HG02642 (cell line): ENCODE data around the gene CPAMD8.
"Not testable (repeated sequence)": the region's sequence is repeated elsewhere in the genome, so short reads cannot be mapped to it uniquely, and the experiment has no call there.

ENCODE experiments used
- ATAC-seq: cut with Tn5 transposase; IDR thresholded peaks from one replicate; pipeline ENCODE4 v1.9.1; 2021; ENCODE audit warnings: mild to moderate bottlenecking; ENCODE audit not compliant: unreplicated experiment, poor library complexity

Gene CPAMD8

DNA sequence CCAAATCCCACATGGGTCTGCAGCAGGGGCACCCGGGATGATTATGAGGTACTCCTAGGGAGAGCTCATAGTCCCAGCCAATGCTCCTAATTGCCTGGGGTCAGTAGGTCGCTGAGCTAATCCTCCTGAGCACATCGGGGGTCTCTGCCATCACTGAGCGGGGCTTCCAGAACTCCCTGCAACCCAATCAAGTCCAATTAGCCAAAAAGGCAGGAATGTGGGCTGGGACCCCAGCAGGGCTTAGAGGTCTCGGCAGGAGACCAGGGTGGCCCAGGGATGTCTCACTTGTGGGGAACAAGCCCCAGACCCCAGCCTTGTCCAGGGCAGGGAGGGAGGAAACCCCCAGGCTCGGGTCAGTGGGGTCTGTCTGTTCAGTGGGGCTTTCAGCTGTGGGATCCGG, 17.1 kb upstream of the CPAMD8 start:
- no peak for ATAC-seq

DNA sequence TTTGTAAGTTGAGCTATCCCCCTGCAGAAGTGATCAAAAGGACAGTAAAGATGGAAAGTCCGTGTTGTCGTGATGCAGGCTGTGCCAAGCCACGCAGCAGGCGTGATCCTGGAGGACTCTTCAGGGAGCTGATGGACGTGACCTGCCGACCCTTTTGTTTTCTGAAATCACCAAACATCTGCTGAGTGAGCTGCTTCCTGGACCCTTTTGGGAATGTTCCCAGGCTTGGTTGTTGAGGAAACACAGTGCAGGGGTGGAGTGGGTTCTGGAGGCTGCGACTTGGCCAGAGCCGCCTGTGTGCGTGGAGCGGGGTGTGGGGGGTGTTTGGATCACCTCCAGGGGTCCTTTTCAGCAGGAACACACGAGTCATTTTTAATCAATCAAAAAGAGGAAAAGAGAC, 15.4 kb upstream of the CPAMD8 start:
- no peak for ATAC-seq

DNA sequence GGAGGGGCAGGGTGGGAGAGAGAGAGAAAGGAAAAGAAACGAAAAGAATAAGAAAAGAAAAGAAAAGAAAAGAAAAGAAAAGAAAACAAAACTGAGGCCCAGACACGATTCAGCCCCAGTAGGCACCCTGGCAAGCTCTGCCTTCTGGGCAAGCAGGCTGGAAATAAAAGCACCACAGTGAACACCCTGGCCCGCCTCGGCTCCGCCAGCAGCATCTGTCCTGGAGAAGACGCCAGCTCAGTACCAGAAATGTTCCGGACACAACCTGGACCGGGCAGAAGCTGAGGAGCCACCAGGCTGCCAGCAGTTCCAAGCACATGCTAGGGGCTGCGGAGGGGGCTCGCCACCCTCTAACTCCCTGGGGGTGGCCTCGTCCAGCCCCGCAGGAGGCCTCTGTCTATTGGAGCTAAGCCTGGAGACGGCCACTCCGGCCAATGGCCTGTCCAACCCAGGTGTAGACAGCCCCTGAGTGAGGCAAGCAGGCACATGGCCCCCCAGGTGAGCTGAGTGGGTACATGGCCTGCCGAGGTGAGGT, 11.4 kb upstream of the CPAMD8 start:
- ATAC-seq = no peak

DNA sequence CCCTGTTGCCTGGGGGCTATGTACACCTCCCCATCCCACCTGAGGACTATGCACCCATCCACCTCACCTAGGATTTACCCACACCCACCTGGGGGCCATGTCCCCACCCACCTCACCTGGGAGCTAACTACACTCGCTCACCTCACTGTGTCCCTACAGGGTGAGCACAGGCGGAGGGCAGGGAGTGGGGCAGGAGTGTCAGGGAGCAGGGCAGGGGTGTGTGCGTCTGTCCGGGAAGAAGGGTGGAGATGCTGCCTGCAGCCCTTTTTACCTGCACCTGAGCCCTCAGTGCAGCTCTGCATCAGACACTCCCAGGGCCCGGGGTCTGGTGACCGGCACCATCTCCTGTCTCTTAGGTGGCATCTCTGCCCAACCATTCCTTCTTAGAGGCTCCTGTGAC, 10.6 kb upstream of the CPAMD8 start:
- no peak for ATAC-seq

DNA sequence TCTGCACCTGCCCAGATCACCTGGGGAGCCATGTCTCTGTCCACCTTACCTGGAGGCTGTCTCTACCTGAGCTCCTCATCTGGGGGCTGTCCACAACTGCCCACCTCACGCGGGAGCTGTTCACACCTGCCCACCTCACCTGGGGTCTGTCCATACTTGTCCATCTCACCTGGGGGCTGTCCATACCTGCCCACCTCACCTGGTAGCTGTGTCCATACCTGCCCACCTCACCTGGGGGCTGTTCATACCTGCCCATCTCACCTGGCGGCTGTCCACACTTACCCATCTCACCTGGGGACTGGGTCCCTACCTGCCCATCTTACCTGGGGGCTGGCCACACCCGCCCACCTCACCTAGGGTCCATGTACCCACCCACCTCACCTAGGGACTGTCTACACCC, 10.0 kb upstream of the CPAMD8 start:
- ATAC-seq = no peak

DNA sequence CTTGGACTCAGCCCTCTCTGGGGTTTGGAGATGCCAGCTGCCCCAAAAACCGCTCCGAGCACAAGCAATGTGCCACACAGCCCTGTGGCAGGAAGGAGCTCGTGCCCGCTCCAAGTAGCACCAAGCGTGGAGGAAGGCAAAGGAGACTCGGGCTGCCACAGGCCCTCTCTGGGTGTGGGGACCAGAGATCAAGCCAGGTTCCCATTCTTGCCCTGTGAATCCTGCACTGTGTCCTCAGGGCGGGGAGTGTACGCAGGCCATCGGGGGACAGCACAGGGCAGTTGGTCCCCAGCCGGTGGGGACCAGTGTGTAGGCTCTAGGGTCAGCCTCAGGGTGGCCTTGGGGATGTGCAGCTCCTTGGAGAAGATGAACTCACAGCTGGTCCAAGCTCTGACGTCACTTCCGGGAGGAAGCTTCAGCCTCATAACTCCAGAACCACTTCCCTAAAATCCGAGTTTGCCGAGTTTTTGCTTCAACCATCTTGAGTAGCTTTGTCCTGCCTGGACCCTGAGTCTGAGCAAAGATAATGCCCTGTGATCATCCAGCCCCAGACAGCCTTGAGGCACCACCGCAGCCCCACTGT, 9.3 kb upstream of the CPAMD8 start:
- no peak for ATAC-seq

DNA sequence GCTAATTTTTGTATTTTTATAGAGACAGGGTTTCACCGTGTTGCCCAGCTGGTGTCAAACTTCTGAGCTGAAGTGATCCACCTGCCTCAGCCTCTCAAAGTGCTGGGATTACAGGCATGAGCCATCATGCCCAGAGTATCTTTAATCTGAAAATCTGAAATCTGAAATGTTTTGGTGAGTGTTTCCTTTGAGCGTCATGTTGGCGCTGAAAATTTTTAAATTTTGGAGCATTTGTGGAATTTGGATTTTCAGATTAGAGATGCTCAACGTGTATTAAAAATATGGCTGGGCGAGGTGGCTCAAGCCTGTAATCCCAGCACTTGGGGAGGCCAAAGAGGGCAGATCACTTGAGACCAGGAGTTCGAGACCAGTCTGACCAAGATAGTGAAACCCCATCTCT, 5.1 kb upstream of the CPAMD8 start:
- ATAC-seq = no peak

DNA sequence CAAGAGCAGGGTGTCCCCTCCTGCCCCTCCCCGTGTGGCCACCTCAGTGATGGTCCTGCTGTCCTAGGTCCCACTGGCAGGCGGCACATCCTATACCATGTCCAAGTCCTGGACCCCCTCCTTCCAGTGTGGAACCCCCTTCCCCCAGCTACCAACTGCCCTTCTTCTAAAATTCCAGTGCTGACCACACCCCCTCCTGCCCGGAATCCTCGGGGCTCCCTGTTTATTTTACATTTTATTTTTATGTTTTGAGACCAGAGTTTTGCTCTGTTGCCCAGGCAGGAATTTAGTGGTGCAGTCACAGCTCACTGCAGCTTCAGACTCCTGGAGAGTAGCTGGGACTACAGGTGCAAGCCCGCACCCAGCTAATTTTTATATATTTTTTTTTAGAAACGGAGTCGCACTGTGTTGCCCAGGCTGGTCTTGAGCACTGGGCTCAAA, 945 bp upstream of the CPAMD8 start:
- ATAC-seq = no peak

DNA sequence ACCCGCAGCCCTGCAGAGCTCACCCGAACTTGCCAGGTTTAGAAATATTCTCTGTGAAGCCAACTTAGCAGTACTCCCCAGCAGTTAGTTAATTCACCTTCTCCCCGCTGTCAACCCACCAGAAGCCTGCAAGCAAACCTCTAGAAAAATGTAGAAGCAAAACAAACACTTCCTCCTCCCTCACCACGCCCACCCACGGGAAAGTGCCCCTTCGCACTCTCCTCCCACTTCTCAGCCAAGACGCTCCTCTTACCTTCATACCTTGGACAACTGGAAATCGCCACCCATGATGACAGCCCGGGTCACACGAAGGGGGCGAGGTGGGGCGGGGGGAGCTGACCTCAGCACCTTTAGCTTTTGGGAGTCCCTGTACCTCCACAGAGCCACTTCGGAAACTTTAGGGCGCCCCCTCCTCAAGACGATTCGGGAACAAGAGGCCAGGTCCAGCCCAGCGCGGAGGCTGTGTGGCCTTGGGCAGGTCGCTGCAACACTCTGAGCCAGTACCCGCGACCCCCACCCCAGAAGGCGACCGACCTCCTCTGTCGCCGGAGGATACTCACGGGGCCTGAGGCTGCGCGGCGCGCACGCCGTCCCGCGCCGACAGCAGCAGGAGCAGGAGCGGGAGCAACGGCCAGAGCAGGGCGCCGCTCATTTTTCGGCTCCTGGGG, 485 bp downstream of the CPAMD8 start:
- ATAC-seq = no peak

DNA sequence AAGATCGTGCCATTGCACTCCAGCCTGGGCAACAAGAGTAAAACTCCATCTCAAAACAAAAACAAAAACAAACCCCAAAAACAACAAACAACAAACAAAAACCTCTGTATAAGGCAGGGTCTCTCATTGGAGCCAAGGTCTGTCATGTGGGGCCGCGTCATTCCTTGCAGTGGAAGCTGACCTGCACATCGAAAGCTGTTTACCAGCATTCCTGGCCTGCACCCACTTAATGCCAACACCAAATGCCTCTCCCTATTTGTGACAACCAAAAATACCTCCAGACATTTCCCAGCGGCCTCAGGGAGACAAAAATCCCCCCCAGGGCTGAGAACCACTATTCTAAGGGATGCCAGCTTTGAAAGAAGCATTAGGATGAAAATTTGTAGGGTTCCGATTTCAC, 1.2 kb downstream of the CPAMD8 start:
- no peak for ATAC-seq

DNA sequence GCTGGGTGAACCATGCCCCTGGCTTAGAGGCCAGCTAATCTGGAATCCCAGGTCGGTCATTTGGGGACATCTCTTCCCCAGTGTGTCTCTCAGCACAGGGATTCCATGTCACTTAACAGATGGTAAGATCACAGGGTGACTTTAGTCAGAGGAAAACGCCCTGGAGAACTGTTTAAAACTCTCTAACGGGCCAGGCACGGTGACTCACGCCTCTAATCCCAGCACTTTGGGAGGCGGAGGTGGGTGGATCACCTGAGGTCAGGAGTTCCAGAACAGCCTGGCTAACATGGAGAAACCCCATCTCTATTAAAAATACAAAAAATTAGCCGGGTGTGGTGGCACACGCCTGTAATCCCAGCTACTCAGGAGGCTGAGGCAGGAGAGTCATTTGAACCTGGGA, 1.7 kb downstream of the CPAMD8 start:
- not testable (repeated sequence) for ATAC-seq

DNA sequence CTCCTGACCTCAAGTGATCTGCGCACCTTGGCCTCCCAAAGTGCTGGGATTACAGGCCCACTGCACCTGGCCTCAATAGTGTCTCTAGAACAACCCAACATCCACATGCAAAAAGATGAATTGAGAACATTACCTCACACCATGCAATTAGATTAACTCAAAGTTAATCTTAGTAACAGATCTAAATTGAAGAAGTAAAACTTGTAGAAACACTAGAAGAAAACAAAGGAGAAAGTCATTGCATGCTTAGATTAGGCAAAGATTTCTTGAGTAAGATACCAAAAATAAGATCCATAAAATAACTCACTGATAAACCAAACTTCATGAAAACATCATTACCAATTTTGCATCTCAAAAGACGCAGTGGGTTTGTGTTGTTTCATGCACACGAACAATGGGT, 2.8 kb downstream of the CPAMD8 start:
- no peak for ATAC-seq

DNA sequence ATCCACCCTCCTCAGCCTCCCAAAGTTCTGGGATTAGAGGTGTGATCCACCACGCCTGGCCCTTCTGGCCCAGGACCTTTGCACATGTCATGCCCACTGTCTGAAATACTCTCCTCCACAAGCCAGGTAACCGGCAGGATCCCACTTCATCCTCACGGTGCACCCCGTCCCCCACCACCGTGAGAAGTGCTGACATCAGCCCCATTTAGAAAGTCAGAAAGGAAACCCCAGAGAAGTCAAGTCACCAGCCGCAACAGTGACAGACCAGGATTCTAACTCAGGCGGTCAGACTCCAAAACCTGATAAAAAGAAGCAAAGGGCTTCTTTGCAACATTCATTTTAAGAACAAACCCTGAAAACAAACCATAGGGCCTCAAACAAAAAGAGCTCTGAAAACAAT, 3.9 kb downstream of the CPAMD8 start:
- no peak for ATAC-seq

DNA sequence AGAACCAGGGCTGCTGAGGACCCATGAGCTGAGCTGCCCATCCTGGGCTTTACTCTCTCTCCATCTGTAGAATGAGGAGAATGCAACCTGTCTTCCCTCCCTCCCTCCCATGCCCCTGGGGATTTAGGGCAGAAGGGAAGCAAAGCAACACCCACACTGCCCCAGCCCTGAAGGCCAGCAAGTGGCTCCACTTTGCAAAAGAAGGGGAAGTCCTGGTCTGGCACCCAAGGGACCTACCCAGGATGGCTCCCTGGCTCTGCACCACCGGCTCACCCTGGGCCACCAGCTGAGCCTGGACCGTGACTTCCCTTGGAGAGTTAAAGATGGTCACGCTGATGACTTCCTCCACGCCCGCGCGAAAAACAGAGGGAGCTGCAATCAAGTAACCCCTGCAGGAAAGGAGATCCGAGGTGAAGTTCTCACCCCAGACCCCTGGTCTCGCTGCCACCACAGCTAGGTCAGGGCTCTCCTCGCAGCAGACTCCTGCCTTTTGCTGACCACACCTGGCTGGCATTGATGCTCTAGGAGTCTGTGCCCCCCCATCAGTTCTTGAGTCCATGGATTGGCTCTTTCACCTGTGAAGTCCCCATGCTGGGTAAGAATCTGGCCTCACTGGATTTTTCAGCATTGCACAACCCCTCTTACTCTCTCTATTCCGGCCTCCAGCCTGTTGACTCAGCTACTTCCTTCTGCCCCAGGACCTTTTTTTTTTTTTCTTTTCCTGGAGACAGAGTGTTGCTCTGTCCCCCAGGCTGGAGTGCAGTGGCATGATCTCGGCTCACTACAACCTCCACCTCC, 4.6 kb downstream of the CPAMD8 start:
- no peak for ATAC-seq

DNA sequence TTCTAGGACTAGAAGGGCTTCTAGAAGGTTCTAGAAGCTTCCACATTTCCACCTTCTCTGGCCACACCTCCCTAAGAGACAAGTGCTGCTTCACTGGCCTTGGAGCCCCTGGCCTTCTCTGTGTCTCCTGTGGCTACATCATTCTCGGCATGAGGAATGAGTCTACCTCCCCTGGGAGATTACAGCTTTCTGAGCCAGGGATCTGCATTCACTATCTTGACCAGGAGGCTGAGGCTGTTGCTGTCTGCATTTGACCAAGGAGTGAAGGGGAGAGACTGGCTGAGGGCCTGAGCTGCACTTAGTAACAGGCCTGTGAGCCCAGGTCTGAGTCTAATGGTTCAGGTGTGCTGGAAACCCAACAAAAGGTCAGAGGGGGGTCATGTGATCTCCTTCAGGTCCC, 5.3 kb downstream of the CPAMD8 start:
- ATAC-seq = no peak

DNA sequence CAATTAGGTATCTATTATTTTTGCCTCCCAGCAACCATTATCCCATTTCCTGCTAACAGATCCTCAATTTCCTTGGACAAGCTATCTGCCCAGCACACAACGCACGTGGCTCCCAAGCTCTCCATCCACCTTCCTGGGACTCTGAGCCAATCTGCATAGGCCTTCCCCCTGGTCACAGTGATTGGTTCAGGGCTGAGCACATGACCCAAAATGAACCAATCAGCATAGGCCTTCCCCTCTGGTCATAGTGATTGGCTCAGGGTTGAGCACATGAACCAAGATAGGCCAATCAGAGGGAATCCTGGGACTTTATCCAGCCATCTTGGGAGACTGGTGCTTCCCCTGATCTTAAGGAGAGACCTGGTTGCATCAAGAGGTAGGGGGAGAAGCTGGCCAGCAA, 5.8 kb downstream of the CPAMD8 start:
- ATAC-seq = no peak

DNA sequence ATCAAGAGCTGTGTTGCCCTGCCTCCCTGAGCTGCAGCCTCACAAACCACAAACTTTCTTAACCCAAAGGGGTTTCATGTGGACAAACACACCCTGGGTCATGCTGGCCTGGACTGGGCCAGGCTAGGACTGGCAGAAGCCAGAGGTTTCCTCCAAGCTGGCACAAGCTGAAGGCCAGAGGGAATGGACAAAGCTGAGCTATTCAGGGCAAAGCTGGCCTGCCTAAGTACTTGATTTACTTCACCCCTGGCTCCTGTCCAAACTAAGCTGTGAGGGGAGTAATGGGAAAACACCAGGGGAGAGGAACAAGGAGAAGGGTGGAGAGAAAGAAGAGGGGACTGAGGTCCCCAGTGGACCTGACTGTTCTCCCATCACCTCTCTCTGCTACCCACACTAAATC, 6.2 kb downstream of the CPAMD8 start:
- ATAC-seq = no peak

DNA sequence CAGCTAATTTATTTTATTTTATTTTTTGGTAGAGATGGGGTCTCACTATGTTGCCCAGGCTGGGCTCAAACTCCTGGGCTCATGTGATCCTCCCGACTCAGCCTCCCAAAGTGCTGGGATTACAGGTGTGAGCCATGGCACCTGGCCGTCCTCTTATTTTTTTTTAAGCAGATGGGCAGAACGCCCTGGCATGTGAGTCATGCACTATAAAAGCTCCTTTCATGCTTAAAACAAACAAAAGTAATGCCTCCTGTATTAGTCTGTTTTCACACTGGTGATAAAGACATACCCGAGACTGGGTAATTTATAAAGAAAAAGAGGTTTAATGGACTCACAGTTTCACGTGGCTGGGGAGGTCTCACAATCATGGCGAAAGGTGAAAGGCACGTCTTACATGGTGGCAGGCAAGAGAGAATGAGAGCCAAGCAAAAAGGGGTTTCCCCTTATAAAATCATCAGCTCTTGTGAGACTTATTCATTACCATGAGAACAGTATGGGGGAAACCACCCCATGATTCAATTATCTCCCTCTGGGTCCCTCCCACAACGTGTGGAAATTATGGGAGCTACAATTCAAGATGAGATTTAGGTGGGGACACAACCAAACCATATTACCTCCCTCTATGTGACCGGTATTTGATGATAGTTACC, 12.3 kb downstream of the CPAMD8 start:
- ATAC-seq = not testable (repeated sequence)

DNA sequence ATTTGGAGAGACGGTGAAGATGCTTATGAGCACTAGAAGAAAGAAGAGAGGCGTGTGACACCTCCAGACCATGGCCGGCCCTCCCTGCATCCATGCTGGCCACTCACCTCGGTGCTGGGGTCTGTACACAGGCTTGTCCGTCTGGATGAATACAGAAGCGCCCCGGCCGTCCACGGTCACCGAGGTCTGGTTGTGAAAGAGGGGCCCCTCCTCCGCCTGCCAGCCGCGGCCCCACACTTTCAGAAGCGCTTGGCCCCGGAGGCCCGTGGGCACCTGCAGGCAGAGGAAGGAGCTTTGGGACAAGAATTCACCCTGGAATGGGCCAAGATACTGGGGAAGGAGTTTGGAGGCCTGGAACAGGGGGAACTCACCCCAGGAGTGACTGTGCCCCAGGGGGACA, 15.1 kb downstream of the CPAMD8 start:
- ATAC-seq = no peak

DNA sequence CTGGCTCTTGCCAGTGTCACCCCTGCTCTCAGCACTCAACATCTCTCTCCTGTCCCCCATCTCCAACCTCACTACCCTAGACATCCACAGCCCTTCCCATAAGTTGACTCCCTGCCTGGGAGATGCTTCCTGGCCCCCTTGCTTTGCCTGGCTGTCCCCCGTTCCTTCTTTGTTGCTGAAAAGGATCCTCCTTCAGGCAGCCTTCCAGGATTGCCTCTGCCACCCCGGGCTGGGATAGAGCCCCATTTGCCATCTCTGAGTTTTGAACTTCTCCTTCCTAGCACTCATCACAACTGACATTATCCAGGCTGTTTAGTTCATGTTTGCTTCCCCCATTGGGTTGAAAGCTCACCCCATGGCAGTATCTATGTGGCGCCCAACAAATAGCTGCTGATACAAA, 20.0 kb downstream of the CPAMD8 start:
- ATAC-seq = no peak

DNA sequence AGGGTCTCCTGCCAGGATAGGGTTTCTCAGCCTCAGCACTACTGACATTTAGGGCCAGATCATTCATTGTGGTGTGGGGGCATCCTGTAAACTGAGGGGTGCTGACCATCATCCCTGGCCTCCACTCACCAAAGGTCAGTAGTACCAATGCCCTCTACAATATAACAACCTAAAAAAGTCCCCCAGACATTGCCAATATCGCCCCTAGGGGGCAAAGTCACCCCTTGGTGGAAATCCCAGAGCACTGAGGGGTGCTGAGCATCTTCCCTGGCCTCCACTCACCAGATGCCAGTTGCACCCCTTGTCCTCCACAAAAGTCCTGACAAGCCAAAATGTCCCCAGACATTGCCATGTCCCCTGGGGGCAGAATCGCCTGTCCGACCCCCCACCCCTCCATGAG, 21.6 kb downstream of the CPAMD8 start:
- ATAC-seq = no peak
